KOPT-K1 (cell line): ENCODE data around the gene HNRNPU.

Experiments
- H3K27ac ChIP-seq: fragments of 200-600 bp; sonication (generic); 2 replicates; pipeline ENCODE4 v1.5.1; 2016; ENCODE audit warnings: antibody characterized with exemption, mild to moderate bottlenecking, low read depth, low read length; ENCODE audit not compliant: poor library complexity, severe bottlenecking
- H3K36me3 ChIP-seq: fragments of 200-600 bp; sonication (generic); 2 replicates; pipeline ENCODE4 v1.5.1; 2017; ENCODE audit warnings: antibody characterized with exemption, mild to moderate bottlenecking, low read length, moderate library complexity; ENCODE audit not compliant: insufficient read depth
- H3K9me3 ChIP-seq: fragments of 200-600 bp; sonication (generic); 2 replicates; pipeline ENCODE4 v1.5.1; 2017; ENCODE audit warnings: antibody characterized with exemption, low read length, mild to moderate bottlenecking; ENCODE audit not compliant: insufficient read depth, poor library complexity, severe bottlenecking

The HNRNPU gene

GRCh38 chr1:244864253-244865027 is at the start of gene HNRNPU:
Gene HNRNPU, minus strand, starts transcription at chr1:244864543. Its CDS starts 236 bp downstream, at chr1:244864307.
- peaks cover 40% of the 10 kb centered on the region for H3K36me3 ChIP-seq
- H3K9me3 ChIP-seq = no peaks in the 10 kb centered on the region
- peak within 1 kb of the TSS; percentile 99 for H3K27ac ChIP-seq

GRCh38 chr1:244913806-244914205 is 49.5 kb upstream of the HNRNPU start:
- no peaks in the 10 kb centered on the region for H3K36me3 ChIP-seq
- H3K9me3 ChIP-seq = no peaks in the 10 kb centered on the region
- no peak overlapping the region for H3K27ac ChIP-seq

- Histone ChIP-seq H3K9me3 (no peaks in the 10 kb centered on the region), H3K36me3 (no peaks in the 10 kb centered on the region), H3K27ac (no peak overlapping the region)
These were observed 39.8 kb upstream of the HNRNPU start for GRCh38 chr1:244904119-244904518.

- Histone ChIP-seq H3K27ac (no peak overlapping the region), H3K36me3 (no peaks in the 10 kb centered on the region), H3K9me3 (no peaks in the 10 kb centered on the region)
These were observed 37.2 kb upstream of the HNRNPU start for GRCh38 chr1:244901400-244902015.

- Histone ChIP-seq H3K9me3 (no peaks in the 10 kb centered on the region), H3K36me3 (no peaks in the 10 kb centered on the region), H3K27ac (no peak overlapping the region)
These were observed 33.3 kb upstream of the HNRNPU start for GRCh38 chr1:244897476-244898254.

- Histone ChIP-seq H3K36me3 (no peaks in the 10 kb centered on the region), H3K9me3 (no peaks in the 10 kb centered on the region), H3K27ac (no peak overlapping the region)
These were observed 32.2 kb upstream of the HNRNPU start for GRCh38 chr1:244896550-244896949.

GRCh38 chr1:244893836-244894235 is 29.5 kb upstream of the HNRNPU start:
- H3K27ac ChIP-seq = no peak overlapping the region
- H3K36me3 ChIP-seq = no peaks in the 10 kb centered on the region
- no peaks in the 10 kb centered on the region for H3K9me3 ChIP-seq

- Histone ChIP-seq H3K9me3 (no peaks in the 10 kb centered on the region), H3K27ac (no peak overlapping the region), H3K36me3 (no peaks in the 10 kb centered on the region)
These were observed 22.9 kb upstream of the HNRNPU start for GRCh38 chr1:244887281-244887680.

GRCh38 chr1:244881552-244882280 is 17.4 kb upstream of the HNRNPU start:
- Histone ChIP-seq H3K36me3 (no peaks in the 10 kb centered on the region), H3K9me3 (no peaks in the 10 kb centered on the region), H3K27ac (no peak overlapping the region)

GRCh38 chr1:244878681-244879080 is 14.3 kb upstream of the HNRNPU start:
- H3K9me3 ChIP-seq = no peaks in the 10 kb centered on the region
- H3K36me3 ChIP-seq = no peaks in the 10 kb centered on the region
- H3K27ac ChIP-seq = no peak overlapping the region

GRCh38 chr1:244876228-244876910 is 12.0 kb upstream of the HNRNPU start:
- no peaks in the 10 kb centered on the region for H3K9me3 ChIP-seq
- no peak overlapping the region for H3K27ac ChIP-seq
- no peaks in the 10 kb centered on the region for H3K36me3 ChIP-seq

GRCh38 chr1:244874974-244875579 is 10.7 kb upstream of the HNRNPU start:
- no peaks in the 10 kb centered on the region for H3K9me3 ChIP-seq
- no peaks in the 10 kb centered on the region for H3K36me3 ChIP-seq
- H3K27ac ChIP-seq = no peak overlapping the region

- no peak overlapping the region for H3K27ac ChIP-seq
- no peaks in the 10 kb centered on the region for H3K9me3 ChIP-seq
These were observed 5.6 kb upstream of the HNRNPU start for GRCh38 chr1:244869950-244870349.

GRCh38 chr1:244869364-244869827 is 5.1 kb upstream of the HNRNPU start:
- Histone ChIP-seq H3K27ac (no peak overlapping the region), H3K36me3 (no peaks in the 10 kb centered on the region), H3K9me3 (no peaks in the 10 kb centered on the region)

More at GRCh38 chr1:244869950-244870349, 5.6 kb upstream of the HNRNPU start:
- H3K36me3 ChIP-seq = no peaks in the 10 kb centered on the region
